GM19238 (cell line): ENCODE results near the gene GALNT16.

Experiments used
- DNase-seq: peaks from one replicate; pipeline ENCODE4 v3.0.0; 2011; ENCODE audit warnings: low spot score; ENCODE audit not compliant: insufficient read length

The GALNT16 gene

DNA sequence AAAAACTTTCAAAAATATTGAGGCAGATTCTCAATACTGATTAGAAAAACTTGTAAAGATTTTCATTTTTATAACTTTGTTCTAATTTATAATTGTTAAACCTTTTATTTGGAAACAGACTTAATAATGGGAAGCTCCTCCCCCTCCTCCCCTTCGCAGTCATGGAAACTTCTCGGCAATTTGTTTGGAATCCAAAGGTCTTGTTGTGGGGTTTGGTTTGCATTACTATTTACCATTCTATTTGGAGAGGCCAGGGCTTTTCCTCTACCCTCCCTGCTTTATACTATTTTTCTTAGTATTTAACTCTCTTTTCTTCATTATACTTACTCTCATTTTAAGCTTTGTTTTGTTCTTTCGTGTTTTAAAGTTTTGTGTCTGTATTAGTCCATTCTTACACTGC lies 144.5 kb downstream of the GALNT16 start:
- DNase-seq = no peak

GRCh38 chr14:69404883-69405282 lies 144.9 kb downstream of the GALNT16 start:
- no peak for DNase-seq

- DNase-seq = no peak
Observed at GRCh38 chr14:69405762-69406161, 145.8 kb downstream of the GALNT16 start.
